Lower leg skin (tissue), 4 donors: ENCODE results near the gene OR51E1. TPM values are rescaled to one million over a fixed set of nuclear protein-coding genes. Genes with fewer than 3 reads are reported as not detected.

Experiments used
- DNase-seq, 2 donors: peaks; one replicate each; pipeline ENCODE4 v3.0.0-alpha.2; 2019; ENCODE audit warnings: low spot score in 2 of 2
- H3K4me3 ChIP-seq: fragments of 200-600 bp; sonication (generic); 2 replicates; pipeline ENCODE4 v1.5.1; 2017; ENCODE audit warnings: mild to moderate bottlenecking, low read depth; ENCODE audit not compliant: poor library complexity, severe bottlenecking
- POLR2A ChIP-seq, 2 donors: fragments of 450-650 bp; IDR thresholded peaks; one replicate each; pipeline ENCODE4 v1.6.1; 2016 to 2017; ENCODE audit warnings: antibody characterized with exemption in 2 of 2, mild to moderate bottlenecking in 1 of 2, moderate library complexity in 1 of 2
- WGBS, 2 donors: methylation state at CpG; one replicate each; pipeline ENCODE4 v1.1.5; 2018; 5-methylcytosine and 5-hydroxymethylcytosine counted together
- intact Hi-C: fragments of 100-400 bp; cut with DNase I; formaldehyde crosslinking; loops from one replicate; pipeline ENCODE4 v1.15.0; 2023; ENCODE audit warnings: low total_unique reads
- total RNA-seq, 4 donors: library from RNA; depleted of rRNA; stranded (reverse); fragments of >200 nt; gene quantifications; one replicate each; pipeline ENCODE4 v1.1.0, GENCODE V29; 2016
- TF ChIP-seq, protein P1 (sequence below), 3 donors: fragments of 450-650 bp; IDR thresholded peaks; one replicate each; pipeline ENCODE4 v1.5.1; 2016; ENCODE audit warnings: antibody characterized with exemption in 3 of 3, mild to moderate bottlenecking in 3 of 3, moderate library complexity in 2 of 3

Gene OR51E1
- total RNA-seq, 4 donors from 2014 or later, result 0.11 to 0.39 (median 0.21) TPM

DNA sequence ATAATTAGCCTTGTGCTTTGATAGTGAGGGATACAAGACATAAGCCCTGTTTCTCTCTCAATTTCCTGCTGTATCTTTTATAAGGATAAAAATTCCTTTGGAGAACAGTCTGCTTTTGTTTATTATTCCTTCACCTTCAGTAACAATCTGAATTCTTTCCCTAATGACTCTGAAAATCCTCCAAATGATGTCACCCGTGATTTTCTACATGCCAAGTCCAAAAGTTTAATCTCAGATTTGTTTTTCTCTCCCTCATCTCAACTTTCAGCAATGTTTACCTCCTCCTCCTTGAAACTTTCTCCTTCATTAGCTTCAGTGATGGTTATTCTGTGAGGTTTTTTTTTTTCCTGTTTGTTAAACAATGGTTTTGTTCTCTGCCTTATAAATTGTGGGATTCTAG is 51.7 kb downstream of the OR51E1 start:
- intact Hi-C loops, result no loop called here
- no peak for TF ChIP-seq POLR2A (IDR thresholded peaks at IDR 0.05)
- TF ChIP-seq, protein P1, sequence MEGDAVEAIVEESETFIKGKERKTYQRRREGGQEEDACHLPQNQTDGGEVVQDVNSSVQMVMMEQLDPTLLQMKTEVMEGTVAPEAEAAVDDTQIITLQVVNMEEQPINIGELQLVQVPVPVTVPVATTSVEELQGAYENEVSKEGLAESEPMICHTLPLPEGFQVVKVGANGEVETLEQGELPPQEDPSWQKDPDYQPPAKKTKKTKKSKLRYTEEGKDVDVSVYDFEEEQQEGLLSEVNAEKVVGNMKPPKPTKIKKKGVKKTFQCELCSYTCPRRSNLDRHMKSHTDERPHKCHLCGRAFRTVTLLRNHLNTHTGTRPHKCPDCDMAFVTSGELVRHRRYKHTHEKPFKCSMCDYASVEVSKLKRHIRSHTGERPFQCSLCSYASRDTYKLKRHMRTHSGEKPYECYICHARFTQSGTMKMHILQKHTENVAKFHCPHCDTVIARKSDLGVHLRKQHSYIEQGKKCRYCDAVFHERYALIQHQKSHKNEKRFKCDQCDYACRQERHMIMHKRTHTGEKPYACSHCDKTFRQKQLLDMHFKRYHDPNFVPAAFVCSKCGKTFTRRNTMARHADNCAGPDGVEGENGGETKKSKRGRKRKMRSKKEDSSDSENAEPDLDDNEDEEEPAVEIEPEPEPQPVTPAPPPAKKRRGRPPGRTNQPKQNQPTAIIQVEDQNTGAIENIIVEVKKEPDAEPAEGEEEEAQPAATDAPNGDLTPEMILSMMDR (IDR thresholded peaks at IDR 0.05), result no peak
- 27 to 35% methylated on average over 1 of the region's 1 CpG for WGBS, 2 donors
- no peak overlapping the region for H3K4me3 ChIP-seq
- DNase-seq, result no peak

DNA sequence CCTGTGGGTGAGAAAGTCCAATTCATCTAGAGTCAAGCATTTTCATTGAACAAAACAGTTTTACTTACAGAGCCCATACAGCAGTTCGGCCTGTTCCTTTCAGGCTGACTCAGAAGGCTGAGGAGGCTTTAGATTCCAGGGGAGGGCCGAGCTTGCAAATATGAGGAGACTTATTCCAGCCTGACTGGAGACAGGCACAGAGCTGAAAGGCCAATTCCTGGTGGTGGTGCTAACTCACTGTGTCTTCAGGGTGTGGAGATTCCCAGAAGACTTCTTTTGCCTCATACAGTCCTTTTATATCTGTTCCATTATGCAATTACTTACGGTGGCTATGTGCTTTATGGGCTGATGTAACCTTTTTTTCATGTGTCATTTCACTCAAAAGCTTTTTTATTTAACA is 53.8 kb downstream of the OR51E1 start, which contains the start of gene OR51E2:
TSS of gene OR51E2 (minus strand) at position 269 of the 400 bp plus-strand sequence. CDS start 15,142 bp downstream, outside the sequence.
- TF ChIP-seq, protein P1 (IDR thresholded peaks at IDR 0.05), result no peak
- no peak for TF ChIP-seq POLR2A (IDR thresholded peaks at IDR 0.05)
- 78% methylated on average over 3 of the region's 3 CpGs for WGBS, 2 donors
- no peak for DNase-seq
- H3K4me3 ChIP-seq, result no peak within 1 kb of the TSS
- intact Hi-C loops, result no loop called here

DNA sequence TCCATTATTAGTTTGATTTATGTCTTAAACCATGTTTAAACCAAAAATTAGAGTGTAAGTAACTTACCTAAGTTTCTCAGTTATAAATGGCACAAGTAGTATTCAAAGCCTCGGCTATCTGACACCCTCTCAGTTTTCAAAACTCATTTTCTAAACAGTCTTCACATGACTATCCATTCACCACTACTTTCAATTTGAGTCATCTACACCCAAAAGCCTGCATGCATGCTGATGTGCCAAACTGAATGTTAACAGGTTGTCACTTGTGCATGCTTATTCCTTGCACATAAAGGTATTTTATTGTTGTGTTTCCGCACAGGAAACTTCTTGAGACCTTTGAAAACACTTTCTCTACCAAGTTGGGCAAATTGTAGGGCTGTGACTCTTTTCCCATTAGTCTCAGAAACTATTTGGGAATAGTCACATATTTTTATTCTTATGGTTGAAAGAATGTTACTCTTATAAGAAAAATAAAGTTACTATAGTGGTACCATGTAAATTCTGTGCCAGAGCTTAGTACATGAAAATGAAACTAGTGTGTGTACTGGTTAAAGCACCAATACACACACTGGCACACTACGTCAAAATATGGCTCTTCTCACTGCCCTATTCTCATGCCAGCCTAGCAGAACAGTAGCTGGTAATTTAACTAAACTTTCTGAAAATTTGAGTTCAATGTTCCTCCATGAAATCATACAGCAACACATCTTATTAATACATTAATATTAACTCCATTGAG is 56.1 kb downstream of the OR51E1 start:
- no peak for DNase-seq
- H3K4me3 ChIP-seq, result no peak overlapping the region
- WGBS, 2 donors, result 77 to 83% methylated on average over 3 of the region's 3 CpGs
- no peak for TF ChIP-seq POLR2A (IDR thresholded peaks at IDR 0.05)
- TF ChIP-seq, protein P1 (IDR thresholded peaks at IDR 0.05), result no peak
- intact Hi-C loops, result no loop called here

DNA sequence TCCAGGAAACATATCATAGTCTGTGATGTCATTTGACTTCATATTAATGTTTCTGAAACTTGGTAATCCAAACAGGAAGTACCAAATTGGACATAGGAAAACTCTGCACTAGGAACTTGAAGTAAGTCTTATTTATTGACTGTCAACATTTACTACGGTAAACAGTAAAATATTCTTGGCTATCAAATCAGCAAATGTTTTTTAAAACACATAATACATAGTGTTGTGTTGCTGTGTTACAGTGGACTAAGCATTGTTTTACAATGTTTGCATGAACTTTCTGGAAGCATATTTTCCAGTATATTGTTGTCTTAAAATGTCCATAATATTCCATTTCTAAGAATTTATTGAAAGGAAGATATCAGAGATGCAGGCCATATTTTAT is 56.6 kb downstream of the OR51E1 start:
- intact Hi-C loops, result no loop called here
- no peak overlapping the region for H3K4me3 ChIP-seq
- DNase-seq, result no peak
- 64 to 72% methylated on average over 1 of the region's 1 CpG for WGBS, 2 donors
- TF ChIP-seq, protein P1 (IDR thresholded peaks at IDR 0.05), result no peak
- no peak for TF ChIP-seq POLR2A (IDR thresholded peaks at IDR 0.05)

DNA sequence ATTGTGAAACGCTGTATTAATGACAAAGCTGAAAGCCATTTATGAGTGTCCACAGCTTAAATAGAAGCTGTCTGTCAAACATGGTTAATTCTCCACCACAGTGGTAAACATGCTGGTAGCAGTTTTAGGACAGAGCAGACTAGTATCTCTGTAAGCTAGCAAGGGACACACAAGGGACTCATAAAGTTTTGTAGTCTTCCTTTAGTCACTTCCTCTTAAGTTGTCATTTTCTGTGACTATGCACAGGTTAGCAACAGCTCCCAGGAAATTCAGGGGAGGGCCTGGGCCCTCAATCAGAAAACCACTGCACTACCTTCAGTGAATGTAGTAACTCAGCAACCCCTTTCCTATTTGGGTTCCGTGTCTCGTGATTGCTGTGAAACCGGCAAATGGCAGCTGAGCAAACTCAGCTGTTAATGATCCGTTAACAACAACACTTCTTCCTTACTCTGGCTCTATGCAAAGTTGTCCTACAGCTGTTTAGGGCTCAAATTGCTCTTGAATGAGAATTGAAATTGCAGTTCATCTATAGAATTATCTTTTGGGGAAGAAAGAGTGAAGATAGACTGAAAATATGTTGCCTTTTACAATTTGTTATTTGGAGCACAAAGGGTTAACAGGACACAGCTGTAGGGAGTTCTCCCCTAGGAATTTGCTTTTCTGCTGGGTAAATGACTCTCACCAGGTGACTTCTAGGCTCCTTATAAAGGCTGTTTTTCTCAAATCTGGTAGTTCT is 60.4 kb downstream of the OR51E1 start, which contains the start of gene MMP26:
TSS of gene MMP26 (plus strand) at position 731 of the 736 bp plus-strand sequence.
- TF ChIP-seq, protein P1 (IDR thresholded peaks at IDR 0.05), result no peak
- no peak for TF ChIP-seq POLR2A (IDR thresholded peaks at IDR 0.05)
- intact Hi-C loops, result no loop called here
- WGBS, 2 donors, result 30 to 40% methylated on average over 5 of the region's 5 CpGs
- H3K4me3 ChIP-seq, result no peak within 1 kb of the TSS
- no peak for DNase-seq
